ENCODE measurements around the gene DHDDS.
A peak's percentile ranks its signal among the peaks of the same experiment; 100 is the strongest.

The DHDDS gene

GRCh38 chr1:26469558-26469957, 37.4 kb downstream of the DHDDS start:
- no peak overlapping the region for H3K9ac ChIP-seq (ENCODE audit: low read length)
- DNase-seq, result no peak

DNA sequence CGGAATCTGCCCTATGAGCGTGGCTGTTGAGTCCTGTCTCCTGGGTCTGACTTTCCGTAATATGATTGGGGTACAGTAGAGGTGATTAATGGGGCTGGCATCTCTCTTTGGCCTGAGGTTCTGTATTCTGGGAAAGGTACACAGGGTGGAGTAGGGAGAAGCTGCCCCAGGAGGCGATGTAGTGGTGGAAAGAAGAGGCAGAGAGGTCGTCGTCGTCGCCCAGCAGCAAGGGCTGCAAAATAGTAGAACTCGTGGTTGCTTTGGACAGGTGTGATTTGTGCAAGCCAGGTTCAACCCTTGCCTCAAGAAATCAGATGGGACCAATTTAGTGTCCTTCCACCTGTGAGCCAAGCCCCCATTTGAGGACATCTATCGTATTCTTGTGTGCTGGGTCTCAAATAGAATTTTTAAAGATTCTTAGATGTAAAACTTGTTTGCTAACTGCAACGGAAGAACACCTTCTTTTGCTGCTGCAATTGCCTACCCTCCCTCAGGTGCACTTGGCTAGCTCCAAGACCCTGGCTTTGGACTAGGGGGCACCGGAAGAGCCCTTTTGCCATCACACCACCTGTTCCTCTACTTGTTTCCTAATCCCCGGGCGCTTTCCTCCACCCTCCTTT, 38.9 kb downstream of the DHDDS start:
- Histone ChIP-seq H3K4me1 (ENCODE audit: low read length) (peaks cover 21% of the 10 kb centered on the region), H3K4me3 (ENCODE audit: low read length) (peak overlapping the region; percentile 93; the same call in 1 of the 2 replicates), H4K20me1 (ENCODE audit: insufficient read depth, low read length) (peaks cover 17% of the 10 kb centered on the region), H2AFZ (ENCODE audit: low read length) (no peak overlapping the region), H3K27me3 (replicated peaks; ENCODE audit: insufficient read depth, low read length) (no peaks in the 10 kb centered on the region), H3K9me2 (replicated peaks; ENCODE audit: insufficient read depth, low read length) (no peaks in the 10 kb centered on the region), H3K9me3 (replicated peaks; ENCODE audit: insufficient read depth, low read length) (no peaks in the 10 kb centered on the region), H3K27ac (ENCODE audit: low read length) (no peak overlapping the region), H3K79me2 (ENCODE audit: low read length) (peaks cover 21% of the 10 kb centered on the region), H3K9ac (ENCODE audit: low read length) (peak overlapping the region; percentile 100; the same call in 1 of the 2 replicates), H3K36me3 (replicated peaks; ENCODE audit: insufficient read depth, low read length) (peaks cover 18% of the 10 kb centered on the region; the same call in 1 of the 2 replicates), H3F3A (ENCODE audit: insufficient read depth, low read length) (peaks cover 39% of the 10 kb centered on the region), H3K4me2 (ENCODE audit: low read depth, low read length) (peak overlapping the region; percentile 92)
- DNase-seq, result no peak
- TF ChIP-seq CTCF (IDR thresholded peaks at IDR 0.05; ENCODE audit: low read length), result no peak
- no peak for TF ChIP-seq EZH2 (optimal IDR thresholded peaks at IDR 0.05; ENCODE audit: low read depth, low read length)
- no peak for TF ChIP-seq EZH2phosphoT487 (IDR thresholded peaks at IDR 0.05; ENCODE audit: low read length)

More at GRCh38 chr1:26469558-26469957, 37.4 kb downstream of the DHDDS start:
- Histone ChIP-seq H2AFZ (ENCODE audit: low read length) (no peak overlapping the region), H3K9me2 (replicated peaks; ENCODE audit: insufficient read depth, low read length) (no peaks in the 10 kb centered on the region), H3K4me1 (ENCODE audit: low read length) (peaks cover 21% of the 10 kb centered on the region), H3K4me3 (ENCODE audit: low read length) (no peak overlapping the region), H4K20me1 (ENCODE audit: insufficient read depth, low read length) (peaks cover 12% of the 10 kb centered on the region), H3K9me3 (replicated peaks; ENCODE audit: insufficient read depth, low read length) (no peaks in the 10 kb centered on the region), H3K36me3 (replicated peaks; ENCODE audit: insufficient read depth, low read length) (peaks cover 14% of the 10 kb centered on the region; the same call in 1 of the 2 replicates), H3K27ac (ENCODE audit: low read length) (no peak overlapping the region), H3K27me3 (replicated peaks; ENCODE audit: insufficient read depth, low read length) (no peaks in the 10 kb centered on the region), H3K4me2 (ENCODE audit: low read depth, low read length) (no peak overlapping the region), H3F3A (ENCODE audit: insufficient read depth, low read length) (peaks cover 33% of the 10 kb centered on the region), H3K79me2 (ENCODE audit: low read length) (peaks cover 16% of the 10 kb centered on the region)
- no peak for TF ChIP-seq EZH2 (optimal IDR thresholded peaks at IDR 0.05; ENCODE audit: low read depth, low read length)
- TF ChIP-seq EZH2phosphoT487 (IDR thresholded peaks at IDR 0.05; ENCODE audit: low read length), result no peak
- no peak for TF ChIP-seq CTCF (IDR thresholded peaks at IDR 0.05; ENCODE audit: low read length)

DNA sequence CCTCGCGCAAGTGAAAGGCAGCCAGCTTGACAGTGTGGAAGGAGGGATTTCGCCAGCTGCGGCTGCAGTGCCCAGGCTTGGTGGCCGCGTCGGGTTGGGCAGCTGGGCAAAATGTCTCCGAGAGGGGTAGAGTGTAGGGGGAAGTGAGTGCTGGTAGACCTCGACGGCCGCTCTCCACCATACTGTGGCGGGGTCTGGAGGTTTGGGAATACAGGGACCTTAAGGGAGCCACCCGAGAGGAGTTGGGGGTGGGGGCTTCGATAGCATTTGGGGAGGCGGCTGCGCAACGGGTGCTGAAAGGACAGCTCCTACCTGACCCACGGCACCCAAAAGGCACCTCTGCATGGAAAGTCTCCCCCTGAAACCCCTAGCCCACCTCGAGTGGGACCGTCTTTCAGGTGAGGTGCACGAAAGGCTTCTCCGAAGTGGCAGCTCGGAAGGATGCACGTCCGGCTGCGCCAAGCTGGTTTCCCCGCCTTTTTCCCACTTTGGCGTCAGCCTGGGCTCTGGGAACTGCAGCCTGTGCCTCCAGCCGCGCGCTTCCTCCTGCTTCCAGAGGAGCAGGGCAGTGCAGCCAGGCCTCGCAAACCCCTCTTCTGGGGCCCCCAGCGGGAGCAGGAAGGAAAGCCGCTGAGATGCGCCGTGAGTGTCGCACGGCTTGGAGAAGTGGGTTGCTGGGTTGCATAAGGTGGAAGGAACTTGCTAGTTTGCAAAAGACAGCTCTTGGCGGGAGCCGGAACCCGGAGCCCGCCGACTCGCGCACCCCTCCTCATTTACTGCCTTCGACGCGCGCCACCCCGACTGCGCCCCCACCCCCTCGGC, 39.6 kb downstream of the DHDDS start:
- H3F3A ChIP-seq (ENCODE audit: insufficient read depth, low read length), result peaks cover 47% of the 10 kb centered on the region
- H3K4me2 ChIP-seq (ENCODE audit: low read depth, low read length), result peak overlapping the region; percentile 92
- H3K4me3 ChIP-seq (ENCODE audit: low read length), result peak overlapping the region; percentile 93
- peaks cover 24% of the 10 kb centered on the region for H4K20me1 ChIP-seq (ENCODE audit: insufficient read depth, low read length)
- peaks cover 27% of the 10 kb centered on the region for H3K79me2 ChIP-seq (ENCODE audit: low read length)
- H2AFZ ChIP-seq (ENCODE audit: low read length), result peak overlapping the region; percentile 29; the same call in 1 of the 2 replicates
- TF ChIP-seq CTCF (IDR thresholded peaks at IDR 0.05; ENCODE audit: low read length), result no peak
- no peak for TF ChIP-seq EZH2 (optimal IDR thresholded peaks at IDR 0.05; ENCODE audit: low read depth, low read length)
- TF ChIP-seq EZH2phosphoT487 (IDR thresholded peaks at IDR 0.05; ENCODE audit: low read length), result no peak
- H3K9ac ChIP-seq (ENCODE audit: low read length), result peak overlapping the region; percentile 100
- peaks cover 20% of the 10 kb centered on the region; the same call in 1 of the 2 replicates for H3K36me3 ChIP-seq (replicated peaks; ENCODE audit: insufficient read depth, low read length)
- peak overlapping the region; percentile 98; the same call in 1 of the 2 replicates for H3K27ac ChIP-seq (ENCODE audit: low read length)
- no peaks in the 10 kb centered on the region for H3K9me2 ChIP-seq (replicated peaks; ENCODE audit: insufficient read depth, low read length)
- H3K27me3 ChIP-seq (replicated peaks; ENCODE audit: insufficient read depth, low read length), result no peaks in the 10 kb centered on the region
- no peaks in the 10 kb centered on the region for H3K9me3 ChIP-seq (replicated peaks; ENCODE audit: insufficient read depth, low read length)
- DNase-seq, result peak; percentile 45
- peaks cover 21% of the 10 kb centered on the region for H3K4me1 ChIP-seq (ENCODE audit: low read length)

Measured in MM.1S (cell line).